Measurements from ENCODE around the gene SEC63.

DNA sequence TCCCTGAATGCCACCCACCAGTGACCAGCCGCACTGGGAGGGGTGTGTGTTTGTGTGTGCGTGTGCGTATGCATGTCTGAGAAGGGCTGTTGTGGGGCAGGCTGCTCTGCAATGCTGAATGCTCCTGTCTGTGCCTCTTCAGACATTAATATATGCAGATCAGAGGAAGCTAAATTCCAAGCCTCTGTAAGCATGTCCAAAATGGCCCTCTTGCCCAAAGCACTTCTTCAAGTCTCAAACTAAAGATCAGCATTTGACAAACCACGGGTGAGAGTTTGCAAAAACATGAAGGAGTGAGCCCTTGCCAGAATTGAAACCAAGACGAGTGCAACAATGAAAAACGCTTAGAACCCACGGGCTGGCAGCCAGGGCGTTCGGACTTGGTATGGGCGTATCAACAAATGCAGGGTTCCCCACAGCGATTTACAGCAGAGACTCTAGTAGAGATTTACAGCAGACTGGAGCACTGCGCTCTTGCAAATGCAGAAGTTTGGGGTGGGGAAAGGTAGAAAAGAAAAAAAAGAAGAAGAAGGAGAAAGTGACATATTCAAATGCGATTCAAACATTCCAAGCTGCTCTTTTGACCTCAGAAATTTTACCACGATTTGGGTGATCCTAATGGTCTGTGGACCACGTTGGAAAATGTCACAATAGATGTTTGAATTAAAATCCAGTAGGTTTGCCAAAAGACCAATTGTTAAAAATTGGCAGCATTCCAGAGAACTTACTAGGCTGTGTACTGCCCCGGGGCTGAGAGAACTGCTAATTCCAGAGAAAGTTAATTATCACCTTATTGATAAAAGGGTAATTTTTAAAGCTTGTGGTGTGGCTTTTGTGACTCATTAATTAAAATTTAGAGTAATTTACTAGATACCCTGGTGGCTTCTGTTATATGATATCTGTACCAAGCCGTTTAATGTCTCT is 137.4 kb downstream of the SEC63 start:
- TF ChIP-seq CTCF (IDR thresholded peaks at IDR 0.05; ENCODE audit: low read depth, low read length), result no peak
- TF ChIP-seq EZH2phosphoT487 (IDR thresholded peaks at IDR 0.05; ENCODE audit: low read depth), result no peak

All from OCI-LY3 (cell line).